ENCODE data around the gene DYRK3. TPM values are rescaled to one million over a fixed set of nuclear protein-coding genes. Genes with fewer than 3 reads are reported as not detected.

DYRK3 gene
- total and polyA plus RNA-seq, 8 donors = 2.3 to 7.0 (median 3.8) TPM

- intact Hi-C loops (cut with DNase I) = no loop called here
- no peak for FAIRE-seq
- WGBS, 2 donors = 18 to 24% methylated on average over 1 of the region's 1 CpG
These were observed 11.2 kb downstream of the DYRK3 start for GRCh38 chr1:206646504-206646903.

GRCh38 chr1:206647224-206647623 is 11.9 kb downstream of the DYRK3 start:
- TF ChIP-seq CTCF (IDR thresholded peaks at IDR 0.05) = no peak

More at GRCh38 chr1:206646504-206646903, 11.2 kb downstream of the DYRK3 start:
- H3K9me3 ChIP-seq = no peaks in the 10 kb centered on the region
- no peak for ATAC-seq
- H3K4me3 ChIP-seq = no peak overlapping the region
- TF ChIP-seq CTCF (IDR thresholded peaks at IDR 0.05) = no peak
- H3K27me3 ChIP-seq = no peaks in the 10 kb centered on the region
- no peak for DNase-seq
- no peak overlapping the region for H3K27ac ChIP-seq
- H3K36me3 ChIP-seq = no peaks in the 10 kb centered on the region
- H3K4me1 ChIP-seq = peaks cover 0 to 5% (median 2%) of the 10 kb centered on the region in 3 donors

GRCh38 chr1:206649261-206649921 is 14.1 kb downstream of the DYRK3 start:
- peaks cover 0 to 19% (median 14%) of the 10 kb centered on the region in 3 donors for H3K4me1 ChIP-seq
- ATAC-seq (no peak), FAIRE-seq (no peak), DNase-seq (no peak)
- H3K27me3 ChIP-seq = no peaks in the 10 kb centered on the region
- no peaks in the 10 kb centered on the region for H3K36me3 ChIP-seq
- no peak for TF ChIP-seq CTCF (IDR thresholded peaks at IDR 0.05)
- WGBS, 2 donors = 94% methylated on average over 5 of the region's 5 CpGs
- intact Hi-C loops (cut with DNase I) = no loop called here
- no peak overlapping the region for H3K4me3 ChIP-seq
- H3K27ac ChIP-seq = no peak overlapping the region
- no peaks in the 10 kb centered on the region for H3K9me3 ChIP-seq

More at GRCh38 chr1:206647224-206647623, 11.9 kb downstream of the DYRK3 start:
- ATAC-seq (no peak), FAIRE-seq (no peak), DNase-seq (no peak)
- Histone ChIP-seq H3K27me3 (no peaks in the 10 kb centered on the region), H3K9me3 (no peaks in the 10 kb centered on the region), H3K4me1 (peaks cover 0 to 12% (median 9%) of the 10 kb centered on the region in 3 donors), H3K27ac (no peak overlapping the region), H3K36me3 (no peaks in the 10 kb centered on the region), H3K4me3 (no peak overlapping the region)
- intact Hi-C loops (cut with DNase I) = no loop called here

- intact Hi-C loops (cut with DNase I) = no loop called here
- TF ChIP-seq CTCF (IDR thresholded peaks at IDR 0.05) = no peak
- peaks cover 0 to 24% (median 19%) of the 10 kb centered on the region in 3 donors for H3K4me1 ChIP-seq
- FAIRE-seq (no peak), DNase-seq (no peak), ATAC-seq (no peak)
- H3K36me3 ChIP-seq = no peaks in the 10 kb centered on the region
- H3K27ac ChIP-seq = peak overlapping the region in 1 of 4 donors; percentile 62
- no peaks in the 10 kb centered on the region for H3K9me3 ChIP-seq
- WGBS, 2 donors = 86 to 87% methylated on average over 3 of the region's 3 CpGs
- no peaks in the 10 kb centered on the region for H3K27me3 ChIP-seq
- H3K4me3 ChIP-seq = no peak overlapping the region
These were observed 15.7 kb downstream of the DYRK3 start for GRCh38 chr1:206651014-206651413.

Data from pancreas (tissue), 10 donors.